Gastroesophageal sphincter (tissue), 3 donors: ENCODE measurements around the gene NUDT9.
"Not testable (repeated sequence)": the region's sequence is repeated elsewhere in the genome, so short reads cannot be mapped to it uniquely, and the experiment has no call there.

Experiments used
- CTCF ChIP-seq, 4 experiments: fragments of 200-600 bp in 2 of 4; fragments of 450-650 bp in 2 of 4; sonication (generic) in 1 of 4; IDR thresholded peaks; one replicate each; pipeline ENCODE4 v1.5.1; 2017 to 2019; ENCODE audit warnings: antibody characterized with exemption in 4 of 4, mild to moderate bottlenecking in 2 of 4, moderate library complexity in 2 of 4
- EP300 ChIP-seq: sonication (generic); formaldehyde crosslinking; IDR thresholded peaks from one replicate; pipeline ENCODE4 v1.6.1; 2017; ENCODE audit warnings: antibody characterized with exemption, mild to moderate bottlenecking
- POLR2A ChIP-seq, 2 donors: fragments of 450-650 bp; IDR thresholded peaks; one replicate each; pipeline ENCODE4 v1.6.1; 2017; ENCODE audit warnings: antibody characterized with exemption in 2 of 2, mild to moderate bottlenecking in 2 of 2, moderate library complexity in 1 of 2
- POLR2AphosphoS5 ChIP-seq: sonication (generic); formaldehyde crosslinking; IDR thresholded peaks from one replicate; pipeline ENCODE4 v1.6.1; 2017; ENCODE audit warnings: antibody characterized with exemption

- not testable (repeated sequence) for TF ChIP-seq EP300; CTCF (IDR thresholded peaks at IDR 0.05); POLR2A (IDR thresholded peaks at IDR 0.05); POLR2AphosphoS5
These were observed 27.3 kb upstream of the NUDT9 start for GRCh38 chr4:87395073-87395472.
